HG03066 (cell line): ENCODE data around the gene GNAI1.

ENCODE experiments used
- ATAC-seq: cut with Tn5 transposase; IDR thresholded peaks from one replicate; pipeline ENCODE4 v1.9.1; 2021; ENCODE audit warnings: low read depth; ENCODE audit not compliant: unreplicated experiment

The GNAI1 gene

DNA sequence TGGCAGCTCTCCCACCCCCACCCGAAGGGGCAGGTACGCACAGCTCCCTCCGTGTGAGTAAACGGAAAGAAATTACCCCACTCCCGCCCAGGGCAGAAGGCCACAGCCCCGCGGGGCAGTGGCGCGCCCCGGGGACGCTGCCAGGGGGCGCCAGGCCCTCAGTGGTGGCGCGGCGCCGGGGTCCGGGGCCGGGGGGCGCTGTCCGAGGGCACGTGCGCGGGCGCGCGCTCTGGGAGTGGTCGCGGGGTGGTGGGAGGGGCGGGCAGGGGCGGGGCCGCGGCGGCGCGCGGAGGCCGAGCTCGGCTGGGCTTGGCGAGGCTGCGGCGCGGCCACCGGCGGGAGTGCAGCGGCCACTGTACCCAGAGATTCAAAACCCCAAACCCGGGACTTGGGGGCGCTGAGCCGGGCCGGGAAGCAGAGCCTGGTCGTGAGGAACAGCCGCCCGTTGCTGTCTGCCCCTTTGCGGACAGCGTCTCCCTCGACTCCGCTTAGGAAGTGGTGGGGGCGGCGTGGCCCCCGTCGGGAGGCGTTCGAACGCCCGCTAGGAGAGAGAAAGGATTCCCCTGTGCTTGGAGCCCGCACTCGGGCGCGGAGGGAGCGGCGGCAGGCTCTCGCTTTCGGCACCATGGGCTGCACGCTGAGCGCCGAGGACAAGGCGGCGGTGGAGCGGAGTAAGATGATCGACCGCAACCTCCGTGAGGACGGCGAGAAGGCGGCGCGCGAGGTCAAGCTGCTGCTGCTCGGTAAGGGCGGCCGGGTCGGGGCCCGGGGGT lies at the start of gene GNAI1:
TSS of gene GNAI1 (plus strand) at position 296 of the 773 bp plus-strand sequence. CDS start at position 626, 330 bp downstream.
- ATAC-seq, result no peak

DNA sequence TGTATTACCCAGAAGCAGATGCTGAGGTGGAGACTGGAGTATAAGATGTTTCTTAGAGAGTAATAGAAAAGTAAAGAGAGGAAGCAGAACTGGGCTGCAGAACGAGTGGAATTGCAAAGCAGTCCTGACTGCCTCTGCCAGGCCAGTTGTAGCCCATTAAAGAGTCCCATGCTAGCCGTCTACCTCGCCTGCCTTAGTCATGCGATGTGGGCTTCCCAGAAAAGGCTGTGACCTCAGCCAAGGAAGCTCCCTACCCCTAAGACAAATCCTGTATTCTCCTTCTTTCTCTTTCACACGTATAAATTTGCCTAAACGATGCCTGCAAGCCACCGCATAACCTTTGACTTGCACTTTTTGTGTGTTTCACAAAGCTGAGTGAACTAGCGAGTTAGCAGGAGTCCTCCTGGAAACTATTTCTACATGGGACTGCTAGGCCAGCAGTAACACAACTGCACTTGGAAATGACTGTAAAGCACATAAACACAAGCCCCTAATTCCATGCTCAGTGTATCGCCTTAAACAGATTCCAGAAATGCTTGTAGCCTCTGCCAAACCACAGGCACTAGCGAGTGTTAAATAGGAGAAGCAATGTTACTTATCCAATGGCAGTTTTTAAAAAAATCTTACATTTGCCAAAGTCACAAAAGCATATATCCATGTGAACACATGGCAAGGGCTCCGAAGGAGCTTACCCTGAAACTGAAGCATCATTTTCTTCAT lies 47.4 kb upstream of the GNAI1 start:
- no peak for ATAC-seq

DNA sequence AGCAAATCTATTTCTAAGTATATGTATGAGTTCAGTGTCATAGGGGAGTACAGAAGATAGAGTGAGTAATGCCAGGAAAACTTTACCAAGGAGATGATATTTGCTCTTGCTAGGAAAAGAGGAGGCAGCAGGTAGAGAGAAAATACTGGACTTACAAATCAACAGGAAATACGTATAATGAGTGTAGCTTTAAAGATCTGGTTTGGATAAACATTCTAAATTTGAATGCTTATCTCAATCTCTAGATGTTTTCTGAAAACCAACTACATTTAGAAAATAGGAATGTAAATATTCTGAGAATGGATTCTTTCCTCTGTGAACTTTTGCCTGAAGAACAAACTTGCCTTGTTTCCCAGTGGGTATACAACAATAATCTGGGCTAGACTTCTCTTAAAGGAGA lies 46.9 kb upstream of the GNAI1 start:
- no peak for ATAC-seq

DNA sequence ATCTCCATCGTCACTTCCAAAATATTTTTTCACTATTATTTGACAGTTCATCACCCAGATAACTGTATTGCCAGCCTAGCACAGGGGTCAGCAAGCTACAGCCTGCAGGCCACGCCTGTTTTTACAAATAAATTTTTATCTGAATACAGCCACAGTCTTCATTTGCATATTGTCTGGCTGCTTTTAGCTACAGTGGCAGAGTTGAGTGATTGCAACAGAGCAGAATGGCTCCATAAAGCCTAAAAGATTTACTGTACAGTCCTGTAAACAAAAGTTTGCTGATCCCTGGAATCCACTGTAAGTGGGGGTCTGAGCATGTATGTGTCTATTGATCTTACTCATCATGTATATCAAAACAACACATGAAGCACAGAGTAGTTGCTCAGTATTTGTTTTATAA lies 45.9 kb upstream of the GNAI1 start:
- no peak for ATAC-seq

DNA sequence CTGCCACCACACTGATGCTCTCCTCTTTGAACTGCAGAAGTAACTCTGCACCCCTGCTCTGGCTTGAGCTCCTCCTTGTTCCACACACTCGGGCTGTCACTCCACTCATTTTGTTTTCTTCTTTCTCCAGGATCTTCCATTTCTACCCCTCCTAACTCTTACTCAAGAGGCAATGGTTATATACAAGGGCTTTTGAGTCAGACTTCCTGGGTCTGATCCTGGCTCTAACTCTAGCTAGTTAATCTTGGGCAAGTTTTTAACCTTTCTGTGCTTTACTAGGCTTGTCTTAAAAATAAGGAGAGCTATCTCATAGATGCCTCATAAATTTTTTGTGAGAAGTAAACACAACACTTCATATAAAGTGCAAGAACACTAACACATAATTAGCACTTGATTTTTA lies 45.3 kb upstream of the GNAI1 start:
- ATAC-seq, result no peak

DNA sequence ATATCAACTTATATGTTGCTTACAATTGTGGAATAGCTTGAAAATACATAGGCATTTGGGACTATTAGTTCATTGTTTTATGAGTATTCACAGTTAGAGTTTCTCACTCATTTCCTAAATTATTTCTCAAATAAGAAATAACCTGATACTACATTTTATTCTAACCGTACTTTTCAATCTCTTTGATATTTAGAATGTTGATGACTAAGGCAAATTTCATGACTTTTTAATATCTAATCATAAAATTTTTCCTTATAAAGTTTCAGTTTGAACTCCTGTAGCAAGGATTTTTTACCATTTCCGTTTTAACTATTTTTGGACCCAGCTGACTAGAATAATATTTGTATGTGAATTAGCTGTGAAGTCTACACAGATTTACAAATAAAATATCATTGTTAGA lies 41.3 kb upstream of the GNAI1 start:
- ATAC-seq, result no peak

DNA sequence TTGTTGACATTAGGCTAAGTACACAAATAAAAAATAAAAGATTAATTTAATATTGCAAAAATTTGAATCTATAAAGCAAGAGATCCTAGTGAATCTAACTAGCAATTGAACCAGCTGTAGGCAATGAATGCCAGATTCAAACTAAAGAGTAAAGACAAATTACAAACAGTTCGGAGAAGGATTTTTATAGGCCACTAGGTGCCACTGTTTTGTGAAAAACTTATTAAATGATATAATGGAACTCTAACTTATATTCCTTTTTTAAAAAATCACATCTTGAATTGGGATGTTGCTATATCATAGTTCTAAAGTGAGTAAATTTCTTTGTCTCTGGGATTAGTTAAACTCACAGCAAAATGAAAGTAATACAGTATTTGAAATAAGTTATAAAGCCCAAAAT lies 39.1 kb upstream of the GNAI1 start:
- no peak for ATAC-seq

DNA sequence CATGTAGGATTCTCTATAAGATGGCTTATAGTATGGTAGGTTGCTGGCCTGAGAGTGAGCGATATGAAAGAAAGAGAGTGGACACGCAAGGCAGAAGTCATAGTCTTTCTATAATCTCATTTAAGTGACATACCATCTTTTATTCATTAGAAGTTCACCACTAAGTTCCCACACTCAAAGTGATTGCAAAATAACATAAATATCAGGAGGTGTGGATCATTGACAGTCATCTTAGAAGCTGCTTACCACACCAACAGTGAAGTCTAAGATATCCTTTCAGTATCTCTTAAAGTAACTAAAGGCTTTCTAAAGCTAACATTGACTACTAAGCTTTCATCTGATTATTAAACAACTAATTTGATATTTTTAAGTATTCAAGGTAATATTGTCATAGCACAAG lies 36.9 kb upstream of the GNAI1 start:
- ATAC-seq, result no peak

DNA sequence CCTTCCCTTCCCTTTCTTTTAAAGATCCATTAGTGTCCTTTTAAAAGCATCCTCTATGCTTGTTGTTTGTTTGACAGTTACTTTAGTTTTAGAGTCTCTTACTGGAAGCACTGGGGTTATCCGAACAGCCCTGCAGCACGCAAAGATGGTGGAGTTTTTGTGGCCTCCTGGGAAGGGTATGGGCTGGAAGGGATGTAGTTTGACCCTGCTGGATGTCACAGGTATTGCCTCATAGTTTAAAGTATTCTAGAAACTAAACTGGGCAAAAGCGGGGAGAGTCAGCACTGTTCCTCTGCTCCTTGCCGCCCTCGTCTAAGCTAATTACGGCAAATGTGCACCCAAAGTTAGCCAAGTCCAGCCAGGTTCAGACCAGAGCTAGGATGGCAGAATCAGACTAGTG lies 35.8 kb upstream of the GNAI1 start:
- ATAC-seq, result no peak

DNA sequence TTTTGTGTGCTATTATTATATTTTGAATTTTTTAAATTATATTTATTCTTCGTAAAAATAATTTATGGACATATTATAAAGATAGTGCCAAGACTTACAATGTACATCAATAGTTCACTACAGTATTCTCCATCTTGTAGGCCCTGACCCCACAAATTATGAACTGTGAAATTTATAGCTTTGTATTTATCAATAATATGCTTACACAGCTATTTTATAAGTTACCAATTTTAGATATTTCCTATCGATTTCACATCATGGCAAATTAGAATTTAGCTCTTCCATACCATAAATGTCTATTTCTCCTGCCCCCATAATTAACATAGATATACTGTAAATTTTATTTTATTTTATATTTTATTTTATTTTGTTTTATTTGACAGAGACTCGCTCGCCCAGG lies 34.4 kb upstream of the GNAI1 start:
- no peak for ATAC-seq

DNA sequence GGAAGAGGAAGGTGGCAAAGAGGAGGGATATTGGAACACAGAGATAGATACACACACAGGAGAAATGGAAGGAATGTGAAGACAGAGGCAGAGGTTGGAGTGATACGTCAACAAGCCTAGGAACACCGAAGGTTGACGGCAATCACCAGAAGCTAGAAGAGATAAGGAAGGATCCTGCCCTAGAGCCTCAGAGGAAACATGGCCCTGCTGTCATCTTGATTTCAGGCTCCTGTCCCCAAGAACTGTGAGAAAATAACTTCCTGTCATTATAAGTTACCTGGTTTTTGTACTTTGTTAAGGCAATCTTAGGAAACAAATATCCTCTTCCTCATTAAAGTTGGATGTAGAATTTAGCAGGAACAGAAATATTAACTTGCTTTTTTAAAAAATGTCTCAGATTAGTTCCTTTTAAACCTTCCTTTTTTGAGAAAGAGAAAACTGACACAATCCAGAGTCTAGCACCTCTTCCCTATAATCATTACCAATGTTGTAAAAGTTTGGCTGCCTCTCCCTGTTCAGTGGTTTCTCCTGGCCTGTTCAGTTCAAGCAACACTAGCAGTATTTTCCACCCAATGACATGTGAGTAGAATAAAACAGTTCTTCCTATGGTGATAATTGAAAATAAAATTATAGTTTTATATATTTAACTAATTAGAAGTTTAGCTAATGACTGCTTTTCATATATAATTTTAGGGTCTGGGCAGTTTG lies 28.8 kb upstream of the GNAI1 start:
- ATAC-seq, result no peak

DNA sequence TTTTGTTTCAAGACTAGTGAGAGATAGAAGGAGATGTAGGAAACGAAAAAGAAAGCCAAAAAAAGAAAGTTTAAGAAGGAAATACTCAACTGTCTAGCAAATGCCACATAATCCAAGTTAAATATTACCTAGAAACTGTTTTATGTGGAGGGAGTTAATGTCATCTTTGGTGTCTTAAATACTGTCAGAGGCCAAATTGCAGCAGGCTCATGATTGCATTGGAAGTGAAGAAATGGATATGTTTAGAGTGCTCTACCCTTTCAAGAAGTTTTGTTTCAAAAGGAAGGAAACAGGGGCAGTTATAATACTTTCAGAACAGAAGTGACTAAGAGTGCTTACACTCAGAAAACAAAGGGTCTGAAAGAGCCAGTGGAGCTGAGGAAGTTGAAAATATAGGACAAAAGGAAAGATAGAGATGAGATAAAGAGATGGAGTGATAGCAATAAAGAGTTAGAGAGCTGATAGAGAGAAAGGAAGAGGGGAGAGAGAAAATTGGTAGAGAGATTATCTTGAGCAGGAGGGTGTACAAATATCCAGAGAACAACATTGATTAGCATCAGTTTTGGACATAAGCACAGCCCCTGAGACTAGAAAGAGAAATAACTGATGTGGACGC lies 28.0 kb upstream of the GNAI1 start:
- no peak for ATAC-seq

DNA sequence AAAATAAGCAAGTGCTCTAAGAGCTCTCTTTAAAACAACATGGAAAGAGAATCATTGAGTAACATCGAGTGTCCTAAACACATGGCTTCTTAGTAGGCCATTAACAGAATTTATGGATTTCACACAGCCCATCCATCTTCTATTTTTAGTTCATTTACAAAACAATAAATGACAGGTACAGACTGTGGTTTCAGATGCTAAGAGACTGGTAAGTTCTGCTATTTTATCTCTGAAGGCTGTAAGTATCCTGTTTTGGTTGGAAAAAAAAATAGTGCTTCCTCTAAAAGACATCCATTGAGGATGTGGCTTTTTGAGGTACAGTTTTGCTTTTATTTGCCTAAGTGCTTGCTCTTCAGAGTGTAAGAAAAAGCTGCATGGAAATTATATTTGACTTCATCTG lies 27.4 kb upstream of the GNAI1 start:
- no peak for ATAC-seq

DNA sequence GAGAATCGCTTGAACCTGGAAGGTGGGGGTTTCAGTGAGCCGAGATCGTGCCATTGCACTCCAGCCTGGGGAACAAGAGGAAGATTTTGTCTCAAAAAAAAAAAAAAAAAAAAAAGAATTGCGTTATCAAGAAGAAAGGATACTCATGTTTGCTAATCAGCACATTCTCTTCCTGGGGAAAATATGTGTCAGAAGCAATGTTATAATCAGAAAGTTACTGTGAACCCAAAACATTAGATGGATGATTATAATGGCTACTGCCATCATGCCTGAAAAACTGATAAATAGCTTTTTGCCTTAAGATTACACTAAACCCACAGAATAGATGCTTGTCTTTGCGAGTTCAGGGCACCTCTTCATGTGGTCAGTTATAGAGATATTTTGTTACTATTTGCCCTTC lies 24.3 kb upstream of the GNAI1 start:
- ATAC-seq, result no peak

DNA sequence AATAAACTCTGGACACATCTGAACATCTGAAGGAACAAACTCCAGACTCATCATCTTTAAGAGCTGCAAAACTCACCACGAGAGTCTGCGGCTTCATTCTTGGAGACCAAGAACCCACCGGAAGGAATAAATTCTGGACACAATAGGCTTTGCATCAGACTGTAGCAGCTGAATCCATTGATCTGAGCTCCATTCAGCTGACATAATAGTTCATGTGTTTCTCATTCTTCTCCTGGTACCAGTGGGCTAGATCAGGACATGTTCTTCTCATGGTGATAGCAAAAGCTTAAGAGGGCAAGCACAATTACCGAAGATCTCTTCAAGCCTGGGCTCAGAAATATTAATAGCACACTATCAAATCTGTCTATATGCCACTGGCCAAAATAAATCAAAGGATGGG lies 20.5 kb upstream of the GNAI1 start:
- no peak for ATAC-seq

DNA sequence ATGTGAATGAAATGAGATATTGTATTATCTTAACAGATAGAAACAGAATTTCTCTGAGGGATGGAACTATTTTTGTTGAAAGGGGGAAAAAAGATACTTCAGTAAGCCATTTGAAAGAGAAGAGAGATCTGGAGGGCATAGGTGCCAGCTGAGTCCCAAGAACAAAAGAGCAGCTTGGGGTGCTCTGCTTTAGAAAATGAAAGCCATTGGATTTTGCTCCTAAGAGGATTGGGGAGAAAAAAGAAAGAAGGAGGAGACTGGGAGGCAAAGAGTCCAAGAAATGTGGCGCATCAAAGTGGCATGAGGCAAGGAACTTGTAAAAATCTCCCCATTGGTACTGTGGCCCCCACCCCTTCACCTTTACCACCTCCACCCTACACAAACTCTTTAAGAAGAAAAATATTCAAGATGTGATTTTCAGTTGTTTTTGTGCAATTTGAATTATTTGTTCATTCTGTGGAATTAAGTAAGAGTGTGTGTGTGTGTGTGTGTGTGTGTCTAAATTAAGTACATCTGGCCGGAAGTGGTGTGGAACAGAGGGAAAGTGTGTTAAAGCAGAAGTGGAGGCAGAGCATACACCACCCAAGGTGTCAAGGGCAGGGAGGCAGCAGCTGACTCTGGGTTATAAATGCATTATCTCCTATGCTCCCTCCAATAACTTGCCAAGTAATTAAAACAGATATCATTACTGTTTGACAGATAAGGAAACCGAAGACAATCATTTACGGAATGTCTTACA lies 9.9 kb upstream of the GNAI1 start:
- ATAC-seq, result no peak

DNA sequence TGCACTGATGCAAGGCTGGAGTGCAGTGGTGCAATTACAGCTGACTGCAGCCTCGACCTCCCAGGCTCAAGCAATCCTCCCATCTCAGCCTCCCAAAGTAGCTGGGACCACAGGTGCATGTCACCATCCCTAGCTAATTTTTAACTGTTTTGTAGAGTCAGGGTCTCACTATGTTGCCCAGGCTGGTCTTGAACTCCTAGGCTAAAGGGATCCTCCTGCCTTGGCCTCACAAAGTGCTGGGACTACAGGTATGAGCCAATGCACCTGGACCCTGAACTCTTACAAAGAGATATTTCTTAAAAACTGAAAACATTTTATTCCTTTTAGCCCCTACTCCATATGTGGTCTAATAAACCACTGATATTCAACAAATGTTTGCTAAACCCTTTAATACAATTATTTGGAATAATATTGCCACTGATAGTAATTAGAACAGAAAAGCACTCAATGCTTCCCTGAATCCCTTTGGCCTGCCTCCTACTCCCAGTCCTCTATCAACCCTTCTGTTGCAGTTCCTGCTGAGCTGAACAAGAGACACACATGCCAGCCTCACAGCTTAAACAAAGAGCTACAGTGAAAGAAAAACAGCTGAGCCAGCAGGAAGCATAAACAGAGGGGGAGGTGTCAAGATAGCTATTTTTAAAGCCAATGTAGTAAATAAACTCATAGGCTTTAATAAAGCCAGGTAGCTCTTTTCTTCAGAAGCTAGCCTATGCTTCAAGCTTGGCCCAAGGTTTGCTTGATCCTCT lies 7.0 kb upstream of the GNAI1 start:
- no peak for ATAC-seq

DNA sequence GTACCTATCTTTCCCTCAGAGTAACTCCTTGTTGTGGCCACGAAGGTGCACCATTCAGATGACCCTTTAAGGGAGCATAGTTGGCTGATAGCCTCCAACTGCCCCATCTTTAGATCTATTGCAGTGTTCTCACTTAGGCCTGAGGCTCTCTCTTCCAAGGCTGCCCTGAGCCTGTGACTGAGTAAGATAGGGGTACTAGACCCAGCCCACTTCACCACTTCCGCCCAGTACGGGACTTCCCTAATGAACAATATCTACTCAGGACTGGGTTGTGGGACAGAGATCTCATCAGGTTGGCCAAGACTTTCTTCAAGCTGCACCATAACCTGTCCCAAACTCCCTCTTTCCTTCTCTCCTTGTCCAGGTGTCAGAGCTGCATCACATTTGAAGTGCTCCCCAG lies 5.7 kb upstream of the GNAI1 start:
- ATAC-seq, result no peak

DNA sequence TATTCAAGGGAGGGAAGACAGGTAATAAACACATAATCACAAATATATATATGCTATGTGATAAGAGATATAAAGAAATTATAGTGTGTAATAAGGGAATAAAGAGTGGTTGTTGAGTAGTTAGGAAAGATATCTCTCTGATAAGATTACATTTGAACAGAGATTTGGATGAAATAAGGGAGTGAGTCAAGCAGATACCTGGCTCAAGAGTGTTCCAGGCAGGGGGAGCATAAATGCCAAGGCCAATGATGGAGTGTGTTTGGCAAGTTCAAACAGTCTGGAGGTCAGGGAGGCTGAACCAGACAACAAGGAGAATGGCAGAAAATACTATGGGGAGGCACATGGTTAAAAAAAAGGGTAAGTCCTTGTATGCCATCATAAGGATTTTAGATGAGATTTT lies 4.8 kb upstream of the GNAI1 start:
- ATAC-seq, result no peak
